ENCODE measurements around the gene SCGB3A1.

The SCGB3A1 gene

GRCh38 chr5:180624587-180624986, 33.3 kb upstream of the SCGB3A1 start:
- TF ChIP-seq SUZ12 (IDR thresholded peaks at IDR 0.05; ENCODE audit: extremely low read depth, insufficient read depth, insufficient read length) (no peak), YY1 (IDR thresholded peaks at IDR 0.05; ENCODE audit: insufficient read depth, insufficient read length) (no peak), ZNF274 (IDR thresholded peaks at IDR 0.05; ENCODE audit: low read depth, low read length) (no peak)
- H3K4me1 ChIP-seq (ENCODE audit: insufficient read depth, insufficient read length) = peaks cover 3% of the 10 kb centered on the region

GRCh38 chr5:180623844-180624243, 32.5 kb upstream of the SCGB3A1 start:
- no peak for TF ChIP-seq SUZ12 (IDR thresholded peaks at IDR 0.05; ENCODE audit: extremely low read depth, insufficient read depth, insufficient read length)
- TF ChIP-seq ZNF274 (IDR thresholded peaks at IDR 0.05; ENCODE audit: low read depth, low read length) = no peak
- TF ChIP-seq YY1 (IDR thresholded peaks at IDR 0.05; ENCODE audit: insufficient read depth, insufficient read length) = no peak
- Histone ChIP-seq H3K9me3 (ENCODE audit: insufficient read depth, low read length) (no peaks in the 10 kb centered on the region), H3K4me3 (ENCODE audit: insufficient read length, low read depth) (no peak overlapping the region), H3K4me1 (ENCODE audit: insufficient read depth, insufficient read length) (peaks cover 6% of the 10 kb centered on the region), H3K27me3 (ENCODE audit: insufficient read depth, insufficient read length) (peaks cover 4% of the 10 kb centered on the region), H3K36me3 (ENCODE audit: insufficient read depth, insufficient read length, low read length) (no peaks in the 10 kb centered on the region), H3K9ac (ENCODE audit: insufficient read length, low read depth) (no peak overlapping the region)
- DNase-seq (ENCODE audit: low read depth, low spot score) = no peak

More at GRCh38 chr5:180624587-180624986, 33.3 kb upstream of the SCGB3A1 start:
- Histone ChIP-seq H3K27me3 (ENCODE audit: insufficient read depth, insufficient read length) (peaks cover 3% of the 10 kb centered on the region), H3K9me3 (ENCODE audit: insufficient read depth, low read length) (no peaks in the 10 kb centered on the region), H3K36me3 (ENCODE audit: insufficient read depth, insufficient read length, low read length) (no peaks in the 10 kb centered on the region), H3K9ac (ENCODE audit: insufficient read length, low read depth) (no peak overlapping the region), H3K4me3 (ENCODE audit: insufficient read length, low read depth) (no peak overlapping the region)
- DNase-seq (ENCODE audit: low read depth, low spot score) = no peak

- Histone ChIP-seq H3K9ac (ENCODE audit: insufficient read length, low read depth) (no peak overlapping the region), H3K36me3 (ENCODE audit: insufficient read depth, insufficient read length, low read length) (no peaks in the 10 kb centered on the region), H3K9me3 (ENCODE audit: insufficient read depth, low read length) (no peaks in the 10 kb centered on the region), H3K4me3 (ENCODE audit: insufficient read length, low read depth) (no peak overlapping the region), H3K4me1 (ENCODE audit: insufficient read depth, insufficient read length) (peaks cover 6% of the 10 kb centered on the region), H3K27me3 (ENCODE audit: insufficient read depth, insufficient read length) (peaks cover 4% of the 10 kb centered on the region)
- TF ChIP-seq ZNF274 (IDR thresholded peaks at IDR 0.05; ENCODE audit: low read depth, low read length) (no peak), YY1 (IDR thresholded peaks at IDR 0.05; ENCODE audit: insufficient read depth, insufficient read length) (no peak)
- DNase-seq (ENCODE audit: low read depth, low spot score) = no peak
Measured at GRCh38 chr5:180623411-180623834, 32.1 kb upstream of the SCGB3A1 start.

GRCh38 chr5:180622910-180623309, 31.6 kb upstream of the SCGB3A1 start:
- Histone ChIP-seq H3K4me3 (ENCODE audit: insufficient read length, low read depth) (no peak overlapping the region), H3K27me3 (ENCODE audit: insufficient read depth, insufficient read length) (peaks cover 4% of the 10 kb centered on the region), H3K9ac (ENCODE audit: insufficient read length, low read depth) (no peak overlapping the region), H3K4me1 (ENCODE audit: insufficient read depth, insufficient read length) (peaks cover 3% of the 10 kb centered on the region), H3K9me3 (ENCODE audit: insufficient read depth, low read length) (no peaks in the 10 kb centered on the region), H3K36me3 (ENCODE audit: insufficient read depth, insufficient read length, low read length) (no peaks in the 10 kb centered on the region)
- TF ChIP-seq SUZ12 (IDR thresholded peaks at IDR 0.05; ENCODE audit: extremely low read depth, insufficient read depth, insufficient read length) = no peak
- no peak for TF ChIP-seq ZNF274 (IDR thresholded peaks at IDR 0.05; ENCODE audit: low read depth, low read length)
- TF ChIP-seq YY1 (IDR thresholded peaks at IDR 0.05; ENCODE audit: insufficient read depth, insufficient read length) = no peak
- no peak for DNase-seq (ENCODE audit: low read depth, low spot score)

GRCh38 chr5:180621311-180621710, 30.0 kb upstream of the SCGB3A1 start:
- Histone ChIP-seq H3K4me1 (ENCODE audit: insufficient read depth, insufficient read length) (peaks cover 3% of the 10 kb centered on the region), H3K9ac (ENCODE audit: insufficient read length, low read depth) (no peak overlapping the region), H3K27me3 (ENCODE audit: insufficient read depth, insufficient read length) (peaks cover 4% of the 10 kb centered on the region), H3K36me3 (ENCODE audit: insufficient read depth, insufficient read length, low read length) (no peaks in the 10 kb centered on the region), H3K9me3 (ENCODE audit: insufficient read depth, low read length) (no peaks in the 10 kb centered on the region), H3K4me3 (ENCODE audit: insufficient read length, low read depth) (no peak overlapping the region)
- TF ChIP-seq ZNF274 (IDR thresholded peaks at IDR 0.05; ENCODE audit: low read depth, low read length) = no peak
- TF ChIP-seq SUZ12 (IDR thresholded peaks at IDR 0.05; ENCODE audit: extremely low read depth, insufficient read depth, insufficient read length) = no peak
- TF ChIP-seq YY1 (IDR thresholded peaks at IDR 0.05; ENCODE audit: insufficient read depth, insufficient read length) = no peak
- no peak for DNase-seq (ENCODE audit: low read depth, low spot score)

DNA sequence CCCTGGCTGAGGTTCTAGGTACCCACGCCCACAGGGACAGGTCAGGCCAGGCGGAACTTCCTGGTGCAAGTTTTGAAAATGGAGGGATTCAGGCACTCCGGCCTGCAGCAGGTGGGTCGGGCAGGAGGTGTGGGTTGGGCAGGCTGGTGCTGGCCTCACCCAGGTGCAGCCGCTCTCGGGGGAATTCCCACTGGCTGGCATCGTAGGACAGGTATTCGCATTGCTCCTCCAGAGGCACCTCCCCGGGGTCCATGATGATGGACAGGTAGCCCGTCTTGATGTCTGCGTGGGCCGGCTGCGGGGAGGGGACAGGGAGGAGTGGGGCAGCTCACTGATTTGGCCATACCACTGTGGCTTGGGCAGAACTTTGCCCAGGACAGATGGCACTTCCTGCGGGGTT, 28.7 kb upstream of the SCGB3A1 start:
- no peak for TF ChIP-seq SUZ12 (IDR thresholded peaks at IDR 0.05; ENCODE audit: extremely low read depth, insufficient read depth, insufficient read length)
- TF ChIP-seq ZNF274 (IDR thresholded peaks at IDR 0.05; ENCODE audit: low read depth, low read length) = no peak
- TF ChIP-seq YY1 (IDR thresholded peaks at IDR 0.05; ENCODE audit: insufficient read depth, insufficient read length) = no peak
- DNase-seq (ENCODE audit: low read depth, low spot score) = no peak
- H3K9ac ChIP-seq (ENCODE audit: insufficient read length, low read depth) = no peak overlapping the region
- H3K4me1 ChIP-seq (ENCODE audit: insufficient read depth, insufficient read length) = peaks cover 3% of the 10 kb centered on the region
- H3K4me3 ChIP-seq (ENCODE audit: insufficient read length, low read depth) = no peak overlapping the region
- H3K27me3 ChIP-seq (ENCODE audit: insufficient read depth, insufficient read length) = peaks cover 4% of the 10 kb centered on the region
- H3K36me3 ChIP-seq (ENCODE audit: insufficient read depth, insufficient read length, low read length) = peaks cover 2% of the 10 kb centered on the region
- no peaks in the 10 kb centered on the region for H3K9me3 ChIP-seq (ENCODE audit: insufficient read depth, low read length)

DNA sequence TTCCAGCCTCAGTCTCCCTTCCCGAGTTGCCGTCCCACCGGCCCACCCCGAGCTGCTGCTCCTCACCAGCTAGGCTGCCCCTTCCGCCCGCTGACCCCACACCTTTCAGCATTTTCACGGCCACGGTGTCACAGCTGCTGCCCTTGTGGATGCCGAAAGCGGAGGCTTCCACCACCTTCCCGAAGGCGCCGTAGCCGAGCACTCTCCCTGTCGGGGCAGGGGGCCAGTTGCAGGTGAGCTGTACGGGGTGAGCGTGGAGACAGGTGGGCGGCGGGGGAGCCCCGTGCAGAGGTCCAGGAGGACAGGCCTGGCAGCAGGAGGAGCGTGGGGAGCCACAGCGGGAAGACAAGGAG, 28.2 kb upstream of the SCGB3A1 start:
- DNase-seq (ENCODE audit: low read depth, low spot score) = no peak
- H3K4me3 ChIP-seq (ENCODE audit: insufficient read length, low read depth) = no peak overlapping the region
- peaks cover 2% of the 10 kb centered on the region for H3K36me3 ChIP-seq (ENCODE audit: insufficient read depth, insufficient read length, low read length)
- peaks cover 3% of the 10 kb centered on the region for H3K4me1 ChIP-seq (ENCODE audit: insufficient read depth, insufficient read length)
- peak overlapping the region; percentile 85 for H3K9ac ChIP-seq (ENCODE audit: insufficient read length, low read depth)
- H3K27me3 ChIP-seq (ENCODE audit: insufficient read depth, insufficient read length) = peaks cover 4% of the 10 kb centered on the region
- TF ChIP-seq YY1 (IDR thresholded peaks at IDR 0.05; ENCODE audit: insufficient read depth, insufficient read length) (no peak), ZNF274 (IDR thresholded peaks at IDR 0.05; ENCODE audit: low read depth, low read length) (no peak), SUZ12 (IDR thresholded peaks at IDR 0.05; ENCODE audit: extremely low read depth, insufficient read depth, insufficient read length) (no peak)
- H3K9me3 ChIP-seq (ENCODE audit: insufficient read depth, low read length) = no peaks in the 10 kb centered on the region
